Measurements from ENCODE around the gene ROBO3.

DNA sequence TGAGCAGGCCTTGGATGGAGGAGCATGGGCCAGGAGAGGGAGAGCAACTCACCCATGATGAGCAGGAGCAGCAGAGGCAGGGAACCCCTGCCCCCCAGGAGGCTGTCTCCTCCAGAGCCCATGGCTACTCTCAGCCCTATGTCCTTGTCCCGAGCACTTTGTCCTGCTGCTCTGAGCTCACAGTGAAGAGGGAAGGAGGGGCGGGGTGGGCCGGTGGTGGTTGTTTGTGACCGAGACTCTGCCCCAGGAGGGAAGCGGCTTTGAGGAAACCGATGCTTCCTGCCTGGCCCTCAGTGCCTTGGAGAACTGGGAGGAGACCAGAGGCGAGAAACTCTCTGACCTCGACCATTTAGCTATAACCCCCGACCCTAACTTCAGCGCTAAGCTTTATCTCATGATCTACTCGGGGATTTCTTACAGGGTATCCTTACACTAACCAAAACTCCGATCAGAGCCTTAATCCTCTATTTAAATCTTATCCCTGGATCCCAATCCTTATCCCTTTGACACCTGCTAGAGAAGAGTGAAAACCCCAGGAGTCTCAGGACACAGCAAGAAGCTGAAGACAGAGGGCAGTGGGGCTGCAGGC is 32.5 kb downstream of the ROBO3 start, which contains the start of gene ROBO4:
- TF ChIP-seq TEAD4 (CRISPR knock-in tag; IDR thresholded peaks at IDR 0.05) (no peak), JUN (CRISPR knock-in tag; IDR thresholded peaks at IDR 0.05) (no peak), NFYB (CRISPR knock-in tag; conservative IDR thresholded peaks at IDR 0.05; ENCODE audit: low read depth) (no peak), TCF7 (CRISPR knock-in tag; IDR thresholded peaks at IDR 0.05; ENCODE audit: low read depth) (no peak), ETV6 (CRISPR knock-in tag; IDR thresholded peaks at IDR 0.05) (no peak), CBFB (CRISPR knock-in tag; IDR thresholded peaks at IDR 0.05; ENCODE audit: low read depth) (no peak)
- TF ChIP-seq, protein P1, sequence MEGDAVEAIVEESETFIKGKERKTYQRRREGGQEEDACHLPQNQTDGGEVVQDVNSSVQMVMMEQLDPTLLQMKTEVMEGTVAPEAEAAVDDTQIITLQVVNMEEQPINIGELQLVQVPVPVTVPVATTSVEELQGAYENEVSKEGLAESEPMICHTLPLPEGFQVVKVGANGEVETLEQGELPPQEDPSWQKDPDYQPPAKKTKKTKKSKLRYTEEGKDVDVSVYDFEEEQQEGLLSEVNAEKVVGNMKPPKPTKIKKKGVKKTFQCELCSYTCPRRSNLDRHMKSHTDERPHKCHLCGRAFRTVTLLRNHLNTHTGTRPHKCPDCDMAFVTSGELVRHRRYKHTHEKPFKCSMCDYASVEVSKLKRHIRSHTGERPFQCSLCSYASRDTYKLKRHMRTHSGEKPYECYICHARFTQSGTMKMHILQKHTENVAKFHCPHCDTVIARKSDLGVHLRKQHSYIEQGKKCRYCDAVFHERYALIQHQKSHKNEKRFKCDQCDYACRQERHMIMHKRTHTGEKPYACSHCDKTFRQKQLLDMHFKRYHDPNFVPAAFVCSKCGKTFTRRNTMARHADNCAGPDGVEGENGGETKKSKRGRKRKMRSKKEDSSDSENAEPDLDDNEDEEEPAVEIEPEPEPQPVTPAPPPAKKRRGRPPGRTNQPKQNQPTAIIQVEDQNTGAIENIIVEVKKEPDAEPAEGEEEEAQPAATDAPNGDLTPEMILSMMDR (IDR thresholded peaks at IDR 0.05) = no peak
- TF ChIP-seq, protein P2, sequence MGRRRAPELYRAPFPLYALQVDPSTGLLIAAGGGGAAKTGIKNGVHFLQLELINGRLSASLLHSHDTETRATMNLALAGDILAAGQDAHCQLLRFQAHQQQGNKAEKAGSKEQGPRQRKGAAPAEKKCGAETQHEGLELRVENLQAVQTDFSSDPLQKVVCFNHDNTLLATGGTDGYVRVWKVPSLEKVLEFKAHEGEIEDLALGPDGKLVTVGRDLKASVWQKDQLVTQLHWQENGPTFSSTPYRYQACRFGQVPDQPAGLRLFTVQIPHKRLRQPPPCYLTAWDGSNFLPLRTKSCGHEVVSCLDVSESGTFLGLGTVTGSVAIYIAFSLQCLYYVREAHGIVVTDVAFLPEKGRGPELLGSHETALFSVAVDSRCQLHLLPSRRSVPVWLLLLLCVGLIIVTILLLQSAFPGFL (CRISPR knock-in tag; IDR thresholded peaks at IDR 0.05; ENCODE audit: borderline replicate concordance) = no peak
- TF ChIP-seq, protein P3, sequence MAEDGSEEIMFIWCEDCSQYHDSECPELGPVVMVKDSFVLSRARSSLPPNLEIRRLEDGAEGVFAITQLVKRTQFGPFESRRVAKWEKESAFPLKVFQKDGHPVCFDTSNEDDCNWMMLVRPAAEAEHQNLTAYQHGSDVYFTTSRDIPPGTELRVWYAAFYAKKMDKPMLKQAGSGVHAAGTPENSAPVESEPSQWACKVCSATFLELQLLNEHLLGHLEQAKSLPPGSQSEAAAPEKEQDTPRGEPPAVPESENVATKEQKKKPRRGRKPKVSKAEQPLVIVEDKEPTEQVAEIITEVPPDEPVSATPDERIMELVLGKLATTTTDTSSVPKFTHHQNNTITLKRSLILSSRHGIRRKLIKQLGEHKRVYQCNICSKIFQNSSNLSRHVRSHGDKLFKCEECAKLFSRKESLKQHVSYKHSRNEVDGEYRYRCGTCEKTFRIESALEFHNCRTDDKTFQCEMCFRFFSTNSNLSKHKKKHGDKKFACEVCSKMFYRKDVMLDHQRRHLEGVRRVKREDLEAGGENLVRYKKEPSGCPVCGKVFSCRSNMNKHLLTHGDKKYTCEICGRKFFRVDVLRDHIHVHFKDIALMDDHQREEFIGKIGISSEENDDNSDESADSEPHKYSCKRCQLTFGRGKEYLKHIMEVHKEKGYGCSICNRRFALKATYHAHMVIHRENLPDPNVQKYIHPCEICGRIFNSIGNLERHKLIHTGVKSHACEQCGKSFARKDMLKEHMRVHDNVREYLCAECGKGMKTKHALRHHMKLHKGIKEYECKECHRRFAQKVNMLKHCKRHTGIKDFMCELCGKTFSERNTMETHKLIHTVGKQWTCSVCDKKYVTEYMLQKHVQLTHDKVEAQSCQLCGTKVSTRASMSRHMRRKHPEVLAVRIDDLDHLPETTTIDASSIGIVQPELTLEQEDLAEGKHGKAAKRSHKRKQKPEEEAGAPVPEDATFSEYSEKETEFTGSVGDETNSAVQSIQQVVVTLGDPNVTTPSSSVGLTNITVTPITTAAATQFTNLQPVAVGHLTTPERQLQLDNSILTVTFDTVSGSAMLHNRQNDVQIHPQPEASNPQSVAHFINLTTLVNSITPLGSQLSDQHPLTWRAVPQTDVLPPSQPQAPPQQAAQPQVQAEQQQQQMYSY (CRISPR knock-in tag; IDR thresholded peaks at IDR 0.05) = no peak
- TF ChIP-seq, protein P4, sequence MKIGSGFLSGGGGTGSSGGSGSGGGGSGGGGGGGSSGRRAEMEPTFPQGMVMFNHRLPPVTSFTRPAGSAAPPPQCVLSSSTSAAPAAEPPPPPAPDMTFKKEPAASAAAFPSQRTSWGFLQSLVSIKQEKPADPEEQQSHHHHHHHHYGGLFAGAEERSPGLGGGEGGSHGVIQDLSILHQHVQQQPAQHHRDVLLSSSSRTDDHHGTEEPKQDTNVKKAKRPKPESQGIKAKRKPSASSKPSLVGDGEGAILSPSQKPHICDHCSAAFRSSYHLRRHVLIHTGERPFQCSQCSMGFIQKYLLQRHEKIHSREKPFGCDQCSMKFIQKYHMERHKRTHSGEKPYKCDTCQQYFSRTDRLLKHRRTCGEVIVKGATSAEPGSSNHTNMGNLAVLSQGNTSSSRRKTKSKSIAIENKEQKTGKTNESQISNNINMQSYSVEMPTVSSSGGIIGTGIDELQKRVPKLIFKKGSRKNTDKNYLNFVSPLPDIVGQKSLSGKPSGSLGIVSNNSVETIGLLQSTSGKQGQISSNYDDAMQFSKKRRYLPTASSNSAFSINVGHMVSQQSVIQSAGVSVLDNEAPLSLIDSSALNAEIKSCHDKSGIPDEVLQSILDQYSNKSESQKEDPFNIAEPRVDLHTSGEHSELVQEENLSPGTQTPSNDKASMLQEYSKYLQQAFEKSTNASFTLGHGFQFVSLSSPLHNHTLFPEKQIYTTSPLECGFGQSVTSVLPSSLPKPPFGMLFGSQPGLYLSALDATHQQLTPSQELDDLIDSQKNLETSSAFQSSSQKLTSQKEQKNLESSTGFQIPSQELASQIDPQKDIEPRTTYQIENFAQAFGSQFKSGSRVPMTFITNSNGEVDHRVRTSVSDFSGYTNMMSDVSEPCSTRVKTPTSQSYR (CRISPR knock-in tag; IDR thresholded peaks at IDR 0.05) = no peak

Data from WTC11 (cell line).